Measurements from ENCODE around the gene ATMIN.

The ATMIN gene

GRCh38 chr16:81071805-81072204, 36.2 kb downstream of the ATMIN start:
- no peak for DNase-seq

- no peak for DNase-seq
These were observed 38.1 kb downstream of the ATMIN start for GRCh38 chr16:81073560-81074330.

- peak; percentile 93 for DNase-seq
These were observed 41.0 kb downstream of the ATMIN start for GRCh38 chr16:81076566-81077075.

- DNase-seq = peak; percentile 97
These were observed 41.7 kb downstream of the ATMIN start, which contains the start of gene C16orf46 for GRCh38 chr16:81077076-81077940. Gene C16orf46, minus strand, starts transcription at chr16:81077238. Its CDS starts 13,283 bp downstream, at chr16:81063955.

GRCh38 chr16:81080233-81080632, 44.6 kb downstream of the ATMIN start:
- no peak for DNase-seq

GRCh38 chr16:81081014-81081413, 45.4 kb downstream of the ATMIN start:
- DNase-seq = no peak

- no peak for DNase-seq
These were observed 53.2 kb downstream of the ATMIN start for GRCh38 chr16:81088836-81089235.

- DNase-seq = no peak
These were observed 59.2 kb downstream of the ATMIN start for GRCh38 chr16:81094771-81095251.

GRCh38 chr16:81095653-81095952, 60.0 kb downstream of the ATMIN start:
- DNase-seq = no peak

GRCh38 chr16:81095953-81096714, 60.5 kb downstream of the ATMIN start, which contains the start of gene GCSH:
Gene GCSH, minus strand, starts transcription at chr16:81096395. Its CDS starts 117 bp downstream, at chr16:81096278.
- peak; percentile 99 for DNase-seq

- no peak for DNase-seq
These were observed 61.1 kb downstream of the ATMIN start for GRCh38 chr16:81096715-81097208.
